GM12878 (cell line): ENCODE results near the gene NDST3. TPM values are rescaled to one million over a fixed set of nuclear protein-coding genes. Genes with fewer than 3 reads are reported as not detected.

Experiments used
- ATAC-seq: fragments of 200-7000 bp; cut with Tn5 transposase; 3 replicates; pipeline ENCODE4 v1.9.1; 2020; ENCODE audit warnings: mild to moderate bottlenecking, moderate library complexity
- BruUV-seq: library from RNA; stranded (reverse); fragments of 400-500 nt; replicated peaks from 2 replicates; lab custom pipeline; 2021; lab: Mats Ljungman, UMichigan
- CTCF ChIA-PET: fragments of 300-600 bp; sonication (Branson Sonifier 250); formaldehyde crosslinking; extraction: SDS; loops from one replicate; lab custom pipeline; 2021; ENCODE audit warnings: inconsistent platforms; lab: Yijun Ruan, JAX
- POLR2A ChIA-PET: fragments of 350-600 bp; formaldehyde crosslinking; extraction: SDS; loops from one replicate; lab custom pipeline; 2021; ENCODE audit warnings: inconsistent platforms; lab: Charles Lee
- RAD21 ChIA-PET: fragments of 300-600 bp; sonication (Branson Sonifier 250); formaldehyde crosslinking; loops from one replicate; lab custom pipeline; 2023; ENCODE audit warnings: antibody characterized with exemption; ENCODE audit not compliant: unreplicated experiment; lab: Charles Lee
- SMC1A ChIA-PET: fragments of 300-600 bp; sonication (Branson Sonifier 250); formaldehyde crosslinking; loops from one replicate; lab custom pipeline; 2023; ENCODE audit not compliant: unreplicated experiment, uncharacterized antibody; lab: Charles Lee
- DNase-seq: peaks from one replicate; pipeline ENCODE4 v3.0.0-alpha.2; 2011; ENCODE audit warnings: low read depth, low spot score
- FAIRE-seq: peaks from 3 replicates; lab custom pipeline; 2011; peaks lifted over from hg19 to GRCh38; lab: Jason Lieb, UNC
- H2AFZ ChIP-seq: 2 replicates; pipeline ENCODE4 v1.6.0; 2011; ENCODE audit warnings: low read depth, low read length, control low read depth; ENCODE audit not compliant: control insufficient read depth
- H3K27ac ChIP-seq: 2 replicates; pipeline ENCODE4 v1.5.1; 2011; ENCODE audit warnings: control low read depth; ENCODE audit not compliant: control insufficient read depth, insufficient read depth
- H3K27me3 ChIP-seq, 2 experiments: replicated peaks in 1 of 2; 2 replicates each; pipeline versions ENCODE4 v1.6.0 to v1.6.1; 2011; ENCODE audit warnings: low read length in 1 of 2; ENCODE audit not compliant: control insufficient read depth in 2 of 2, insufficient read depth in 2 of 2
- H3K36me3 ChIP-seq, 2 experiments: 2 replicates each; pipeline ENCODE4 v1.5.1; 2011; ENCODE audit warnings: low read length in 1 of 2; ENCODE audit not compliant: control insufficient read depth in 2 of 2, insufficient read depth in 2 of 2
- H3K4me1 ChIP-seq: 2 replicates; pipeline ENCODE4 v1.6.1; 2011; ENCODE audit warnings: mild to moderate bottlenecking, low read length, moderate library complexity, mixed read lengths; ENCODE audit not compliant: control insufficient read depth, insufficient read depth
- H3K4me2 ChIP-seq: 2 replicates; pipeline ENCODE4 v1.6.0; 2011; ENCODE audit warnings: control low read depth; ENCODE audit not compliant: control insufficient read depth, insufficient read depth
- H3K4me3 ChIP-seq: fragments of 200-600 bp; sonication (generic); 2 replicates; pipeline ENCODE4 v1.5.1; 2016
- H3K79me2 ChIP-seq: 2 replicates; pipeline ENCODE4 v1.6.0; 2011; ENCODE audit warnings: low read length; ENCODE audit not compliant: control insufficient read depth, insufficient read depth
- H3K9ac ChIP-seq: 2 replicates; pipeline ENCODE4 v1.8.0; 2011; ENCODE audit warnings: low read length, control low read depth, mixed read lengths; ENCODE audit not compliant: control insufficient read depth, insufficient read depth
- H3K9me3 ChIP-seq: replicated peaks from 3 replicates; pipeline ENCODE4 v1.5.1; 2011; ENCODE audit warnings: mild to moderate bottlenecking, low read length; ENCODE audit not compliant: control insufficient read depth, insufficient read depth
- H4K20me1 ChIP-seq: 2 replicates; pipeline ENCODE4 v1.6.0; 2011; ENCODE audit not compliant: control insufficient read depth, insufficient read depth
- BCLAF1 ChIP-seq: fragments of 450-650 bp; IDR thresholded peaks from 2 replicates; pipeline ENCODE4 v1.6.1; 2017; ENCODE audit warnings: antibody characterized with exemption, mild to moderate bottlenecking, moderate library complexity
- BMI1 ChIP-seq: fragments of 450-650 bp; IDR thresholded peaks from 2 replicates; pipeline ENCODE4 v1.6.1; 2016; ENCODE audit warnings: mild to moderate bottlenecking, moderate library complexity, borderline replicate concordance
- CHD4 ChIP-seq: fragments of 200-600 bp; sonication (generic); IDR thresholded peaks from 2 replicates; pipeline ENCODE4 v1.6.1; 2016; ENCODE audit warnings: mild to moderate bottlenecking
- CREB1 ChIP-seq: IDR thresholded peaks from 2 replicates; pipeline ENCODE4 v1.6.1; 2012; ENCODE audit warnings: low read depth, mild to moderate bottlenecking, inconsistent platforms
- CREM ChIP-seq: IDR thresholded peaks from 2 replicates; pipeline ENCODE4 v1.6.1; 2014; ENCODE audit warnings: antibody characterized with exemption, low read depth
- HDAC2 ChIP-seq: fragments of 200-600 bp; sonication (generic); IDR thresholded peaks from 2 replicates; pipeline ENCODE4 v1.6.1; 2017
- NFYA ChIP-seq: IDR thresholded peaks from 2 replicates; pipeline ENCODE4 v1.6.1; 2011; ENCODE audit warnings: low read depth, mild to moderate bottlenecking, low read length, improper control_type of control experiment, borderline replicate concordance
- NR2C1 ChIP-seq: fragments of 450-650 bp; IDR thresholded peaks from 2 replicates; pipeline ENCODE4 v1.6.1; 2017; ENCODE audit warnings: antibody characterized with exemption, mild to moderate bottlenecking, moderate library complexity
- POLR2AphosphoS2 ChIP-seq: IDR thresholded peaks from 2 replicates; pipeline ENCODE4 v1.6.1; 2011; ENCODE audit warnings: low read depth, mild to moderate bottlenecking, low read length, improper control_type of control experiment, moderate library complexity
- RB1 ChIP-seq: fragments of 450-650 bp; formaldehyde crosslinking; IDR thresholded peaks from 2 replicates; pipeline ENCODE4 v1.6.1; 2017; ENCODE audit warnings: mild to moderate bottlenecking, borderline replicate concordance
- YBX1 ChIP-seq: fragments of 450-650 bp; IDR thresholded peaks from 2 replicates; pipeline ENCODE4 v1.6.1; 2016; ENCODE audit warnings: antibody characterized with exemption
- ZZZ3 ChIP-seq: IDR thresholded peaks from 2 replicates; pipeline ENCODE4 v1.6.1; 2011; ENCODE audit warnings: low read depth; ENCODE audit not compliant: control insufficient read depth, insufficient read length
- WGBS: methylation state at CpG from one replicate; pipeline ENCODE4 v1.1.6; 2016; ENCODE audit warnings: low lambda C conversion rate; ENCODE audit not compliant: insufficient replicate concordance, insufficient coverage; ENCODE audit errors: missing lambda C conversion rate; 5-methylcytosine and 5-hydroxymethylcytosine counted together
- in situ Hi-C: fragments of 300-500 bp; cut with MboI; formaldehyde crosslinking; loops from 9 replicates; pipeline ENCODE4 v1.14.3; 2018; ENCODE audit warnings: mixed read lengths
- intact Hi-C: fragments of 100-400 bp; cut with micrococcal nuclease; formaldehyde crosslinking; loops from one replicate; pipeline ENCODE4 v1.14.2; 2022; ENCODE audit not compliant: unreplicated experiment
- polyA plus RNA-seq, 11 experiments: library from polyadenylated mRNA; depleted of rRNA in 4 of 11; unstranded in 6 of 11; stranded (reverse) in 5 of 11; fragments of >200 nt; fragmentation: Nextera tagmentation in 4 of 11; fragmentation: Illumina TruSeq in 1 of 11; extraction: Ambion mirVana in 4 of 11; extraction: Trizol in 1 of 11; gene quantifications; 1 replicate in 1 of 11; 2 replicates in 10 of 11; pipeline versions ENCODE4 v1.2.1 to v1.2.3, GENCODE V29; 2011 to 2016; ENCODE audit warnings: inconsistent platforms in 2 of 11, missing spikeins in 2 of 11, low read depth in 1 of 11
- total RNA-seq, 4 experiments: library from RNA; depleted of rRNA in 3 of 4; stranded (reverse); fragments of >200 nt in 3 of 4; fragmentation: Illumina TruSeq in 1 of 4; extraction: Trizol in 1 of 4; gene quantifications; 2 replicates each; pipeline versions ENCODE4 v1.2.1 to v1.2.3, GENCODE V29; 2013 to 2021

Gene NDST3
- total and polyA plus RNA-seq, 10 of the 15 experiments (the other 5 are each of a cell fraction or from before 2014, with no cell fraction given): 0.03 TPM; not detected in 8

DNA sequence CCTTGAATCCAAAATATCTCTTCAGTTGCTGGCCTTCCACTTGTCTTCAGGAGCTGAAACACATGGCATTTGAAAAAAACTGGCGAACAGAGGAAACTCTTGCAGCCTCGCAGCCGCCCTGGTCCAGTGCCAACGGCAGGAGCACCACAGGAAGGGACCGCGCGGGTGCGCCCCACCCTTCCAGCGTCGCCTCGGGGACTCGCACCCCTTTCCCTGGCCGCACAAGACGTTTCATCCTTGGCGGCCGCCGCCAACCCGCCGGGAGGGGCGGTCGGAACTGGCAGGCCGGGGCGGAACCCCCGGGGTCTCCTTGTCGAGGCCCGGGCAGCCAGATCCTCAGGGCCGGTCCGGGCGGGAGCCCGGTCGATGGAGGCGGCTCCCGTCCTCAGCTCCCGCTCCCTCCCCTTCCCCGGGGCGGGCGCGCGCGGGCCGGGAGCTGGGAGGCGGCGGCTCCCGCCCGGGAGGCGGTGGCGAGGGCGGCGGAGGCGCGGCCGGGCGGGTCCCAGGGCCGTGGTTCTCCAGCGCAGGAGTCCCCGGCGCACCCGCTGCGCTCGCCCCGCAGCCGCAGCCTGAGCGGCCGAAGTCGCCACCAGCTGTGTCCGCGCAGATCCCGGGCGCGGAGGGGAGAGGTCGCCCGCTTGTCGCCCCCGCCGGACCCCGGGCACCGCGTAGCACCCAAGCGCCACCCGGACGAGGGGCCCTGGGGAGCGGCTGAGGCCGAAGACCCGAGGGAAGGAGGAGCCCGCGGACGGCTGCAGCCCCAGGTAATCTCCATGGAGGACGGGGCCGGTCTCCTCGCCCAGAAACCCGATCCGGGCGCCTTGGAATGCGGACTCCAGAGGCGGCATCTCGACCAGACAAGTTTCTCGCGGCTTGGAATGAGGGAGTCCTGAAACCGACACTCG, 886 bp upstream of the NDST3 start:
- Histone ChIP-seq H3K36me3 (no peaks in the 10 kb centered on the region), H4K20me1 (no peaks in the 10 kb centered on the region), H3K79me2 (no peaks in the 10 kb centered on the region), H3K9ac (no peak overlapping the region), H2AFZ (no peak overlapping the region), H3K9me3 (no peaks in the 10 kb centered on the region), H3K4me2 (peak overlapping the region; percentile 9; the same call in 1 of the 2 replicates), H3K4me1 (no peaks in the 10 kb centered on the region), H3K4me3 (no peak overlapping the region), H3K27me3 (peaks cover 0 to 3% of the 10 kb centered on the region in 2 experiments; a peak in 2 of 4 replicates), H3K27ac (no peak overlapping the region)
- ChIA-PET POLR2A (no interaction called here), CTCF (no interaction called here), SMC1A (no interaction called here), RAD21 (no interaction called here)
- in situ Hi-C loops: no loop called here
- FAIRE-seq (no peak), DNase-seq (no peak), ATAC-seq (no peak; the same call in 2 of the 3 replicates)
- intact Hi-C loops: no loop called here
- BruUV-seq: no TSS peak
- WGBS: 11% methylated on average over 41 of the region's 100 CpGs
- TF ChIP-seq HDAC2: no peak
- no peak for TF ChIP-seq NFYA
- TF ChIP-seq RB1: no peak
- no peak for TF ChIP-seq CREB1
- no peak for TF ChIP-seq BMI1
- no peak for TF ChIP-seq ZZZ3
- no peak for TF ChIP-seq CHD4
- TF ChIP-seq POLR2AphosphoS2: no peak
- TF ChIP-seq NR2C1: no peak
- TF ChIP-seq BCLAF1: no peak
- no peak for TF ChIP-seq CREM
- TF ChIP-seq YBX1: no peak
